ENCODE data around the gene ENC1. TPM values are rescaled to one million over a fixed set of nuclear protein-coding genes. Genes with fewer than 3 reads are reported as not detected.

ENC1 gene, protein sequence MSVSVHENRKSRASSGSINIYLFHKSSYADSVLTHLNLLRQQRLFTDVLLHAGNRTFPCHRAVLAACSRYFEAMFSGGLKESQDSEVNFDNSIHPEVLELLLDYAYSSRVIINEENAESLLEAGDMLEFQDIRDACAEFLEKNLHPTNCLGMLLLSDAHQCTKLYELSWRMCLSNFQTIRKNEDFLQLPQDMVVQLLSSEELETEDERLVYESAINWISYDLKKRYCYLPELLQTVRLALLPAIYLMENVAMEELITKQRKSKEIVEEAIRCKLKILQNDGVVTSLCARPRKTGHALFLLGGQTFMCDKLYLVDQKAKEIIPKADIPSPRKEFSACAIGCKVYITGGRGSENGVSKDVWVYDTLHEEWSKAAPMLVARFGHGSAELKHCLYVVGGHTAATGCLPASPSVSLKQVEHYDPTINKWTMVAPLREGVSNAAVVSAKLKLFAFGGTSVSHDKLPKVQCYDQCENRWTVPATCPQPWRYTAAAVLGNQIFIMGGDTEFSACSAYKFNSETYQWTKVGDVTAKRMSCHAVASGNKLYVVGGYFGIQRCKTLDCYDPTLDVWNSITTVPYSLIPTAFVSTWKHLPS
- 15.0 TPM for total RNA-seq
- long read RNA-seq, full-length matches to known transcripts, result 1 of 5 reads
- long read RNA-seq, partial matches to known transcripts, result 2 of 5 reads
- long read RNA-seq, other reads (novel, unspliced or antisense), result 2 of 5 reads

- ATAC-seq, result peak; percentile 93
- H3K4me1 ChIP-seq, result peaks cover 38% of the 10 kb centered on the region
- no peaks in the 10 kb centered on the region for H3K27me3 ChIP-seq
- DNase-seq, result peak; percentile 96
- H3K9me3 ChIP-seq, result no peaks in the 10 kb centered on the region
- intact Hi-C loops (cut with DNase I), result loop anchor here (5.0 kb wide), 1 partner anchor 603 kb away; no protein-coding TSS in a partner anchor
- TF ChIP-seq, protein P1, sequence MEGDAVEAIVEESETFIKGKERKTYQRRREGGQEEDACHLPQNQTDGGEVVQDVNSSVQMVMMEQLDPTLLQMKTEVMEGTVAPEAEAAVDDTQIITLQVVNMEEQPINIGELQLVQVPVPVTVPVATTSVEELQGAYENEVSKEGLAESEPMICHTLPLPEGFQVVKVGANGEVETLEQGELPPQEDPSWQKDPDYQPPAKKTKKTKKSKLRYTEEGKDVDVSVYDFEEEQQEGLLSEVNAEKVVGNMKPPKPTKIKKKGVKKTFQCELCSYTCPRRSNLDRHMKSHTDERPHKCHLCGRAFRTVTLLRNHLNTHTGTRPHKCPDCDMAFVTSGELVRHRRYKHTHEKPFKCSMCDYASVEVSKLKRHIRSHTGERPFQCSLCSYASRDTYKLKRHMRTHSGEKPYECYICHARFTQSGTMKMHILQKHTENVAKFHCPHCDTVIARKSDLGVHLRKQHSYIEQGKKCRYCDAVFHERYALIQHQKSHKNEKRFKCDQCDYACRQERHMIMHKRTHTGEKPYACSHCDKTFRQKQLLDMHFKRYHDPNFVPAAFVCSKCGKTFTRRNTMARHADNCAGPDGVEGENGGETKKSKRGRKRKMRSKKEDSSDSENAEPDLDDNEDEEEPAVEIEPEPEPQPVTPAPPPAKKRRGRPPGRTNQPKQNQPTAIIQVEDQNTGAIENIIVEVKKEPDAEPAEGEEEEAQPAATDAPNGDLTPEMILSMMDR (IDR thresholded peaks at IDR 0.05), result peak; percentile 57
- H3K4me3 ChIP-seq, result peak within 1 kb of the TSS; percentile 85
- peak within 1 kb of the TSS; percentile 93 for H3K27ac ChIP-seq
- H3K36me3 ChIP-seq, result no peaks in the 10 kb centered on the region
These were observed at the start of gene ENC1 for GRCh38 chr5:74640450-74640953. TSS of gene ENC1 (minus strand) at chr5:74640728. CDS start at chr5:74636485, 4,243 bp downstream.

DNA sequence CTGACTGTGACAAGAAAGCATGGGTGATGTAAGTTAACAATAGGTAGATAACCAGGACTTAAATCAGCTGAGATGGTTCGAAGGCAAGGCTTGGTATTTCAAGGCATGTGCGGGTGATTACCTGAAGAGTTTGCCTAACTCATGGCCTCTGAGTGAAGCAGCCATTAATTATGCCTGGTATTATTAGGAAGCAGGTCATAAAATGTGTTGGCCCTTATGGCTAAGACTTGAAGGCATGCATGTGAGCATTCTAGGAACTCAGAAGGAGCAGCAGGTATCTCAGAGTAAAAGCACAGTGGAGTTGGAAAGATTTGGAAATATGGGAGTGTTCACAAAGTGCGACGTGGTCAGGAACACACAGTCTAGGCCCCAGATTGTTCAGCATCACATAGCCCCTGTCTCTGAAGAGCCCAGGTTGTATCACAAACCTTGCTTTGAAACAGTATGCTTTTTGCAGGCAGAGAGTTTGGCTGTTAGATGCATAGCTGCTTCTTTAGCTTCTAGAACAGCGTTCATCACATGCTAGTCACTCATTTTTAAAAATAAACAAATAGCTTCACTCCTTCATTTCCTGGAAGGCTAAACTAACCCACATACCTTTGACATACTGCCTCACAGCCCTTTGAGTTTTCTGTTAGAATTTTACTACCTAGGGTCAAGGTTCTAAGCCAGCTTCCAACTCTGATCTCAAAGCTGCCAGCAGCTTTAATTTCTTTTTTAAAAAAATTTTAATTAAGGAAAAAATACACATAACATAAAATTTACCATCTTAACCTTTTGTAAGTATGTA lies 46.6 kb upstream of the ENC1 start:
- intact Hi-C loops (cut with DNase I), result no loop called here
- Histone ChIP-seq H3K4me3 (no peak overlapping the region), H3K27ac (no peak overlapping the region)

GRCh38 chr5:74685979-74686631 lies 45.6 kb upstream of the ENC1 start:
- Histone ChIP-seq H3K36me3 (peaks cover 23% of the 10 kb centered on the region), H3K4me1 (peaks cover 15% of the 10 kb centered on the region), H3K27me3 (no peaks in the 10 kb centered on the region), H3K4me3 (peak overlapping the region; percentile 69), H3K27ac (peak overlapping the region; percentile 86), H3K9me3 (no peaks in the 10 kb centered on the region)
- DNase-seq (no peak), ATAC-seq (peak; percentile 71)
- intact Hi-C loops (cut with DNase I), result no loop called here
- TF ChIP-seq, protein P1 (IDR thresholded peaks at IDR 0.05), result no peak

More for the DNA sequence above, 46.6 kb upstream of the ENC1 start:
- ATAC-seq (no peak), DNase-seq (no peak)
- peaks cover 15% of the 10 kb centered on the region for H3K4me1 ChIP-seq
- TF ChIP-seq, protein P1 (IDR thresholded peaks at IDR 0.05), result no peak
- H3K9me3 ChIP-seq, result no peaks in the 10 kb centered on the region
- H3K27me3 ChIP-seq, result no peaks in the 10 kb centered on the region
- H3K36me3 ChIP-seq, result peaks cover 33% of the 10 kb centered on the region

GRCh38 chr5:74684900-74685851 lies 44.6 kb upstream of the ENC1 start, which contains the start of gene HEXB:
TSS of gene HEXB (plus strand) at chr5:74685233. CDS start at chr5:74685261, 28 bp downstream.
- intact Hi-C loops (cut with DNase I), result no loop called here
- ATAC-seq, result peak; percentile 98
- H3K36me3 ChIP-seq, result peaks cover 13% of the 10 kb centered on the region

More at GRCh38 chr5:74684900-74685851, 44.6 kb upstream of the ENC1 start, which contains the start of gene HEXB:
- no peaks in the 10 kb centered on the region for H3K27me3 ChIP-seq
- peak; percentile 97 for DNase-seq
- TF ChIP-seq, protein P1 (IDR thresholded peaks at IDR 0.05), result peak; percentile 23
- H3K27ac ChIP-seq, result peak within 1 kb of the TSS; percentile 86
- H3K4me1 ChIP-seq, result peaks cover 15% of the 10 kb centered on the region
- H3K4me3 ChIP-seq, result peak within 1 kb of the TSS; percentile 69
- no peaks in the 10 kb centered on the region for H3K9me3 ChIP-seq

Measured in upper lobe of right lung (tissue), 1 donor.